BE2C (cell line): ENCODE data around the gene DAPK1.

Source experiments
- DNase-seq: peaks from one replicate; pipeline ENCODE4 v3.0.0-alpha.2; 2020
- H3K27me3 ChIP-seq: fragments of 250-450 bp; sonication (Bioruptor Pico); 2 replicates; pipeline ENCODE4 v1.5.1; 2020; ENCODE audit warnings: mild to moderate bottlenecking
- H3K36me3 ChIP-seq: fragments of 250-450 bp; sonication (Bioruptor Pico); 2 replicates; pipeline ENCODE4 v1.5.1; 2020; ENCODE audit warnings: mild to moderate bottlenecking
- H3K4me1 ChIP-seq: fragments of 250-450 bp; sonication (Bioruptor Pico); 2 replicates; pipeline ENCODE4 v1.5.1; 2020
- H3K4me3 ChIP-seq: 2 replicates; pipeline ENCODE4 v1.5.1; 2011; ENCODE audit warnings: low read depth, low read length
- H3K9me3 ChIP-seq: fragments of 250-450 bp; sonication (Bioruptor Pico); 2 replicates; pipeline ENCODE4 v1.5.1; 2020
- TF ChIP-seq, protein P1 (sequence below): IDR thresholded peaks from 2 replicates; pipeline ENCODE4 v1.5.1; 2012; ENCODE audit warnings: mild to moderate bottlenecking, low read depth, low read length

The DAPK1 gene

GRCh38 chr9:87731321-87731720 lies 233.7 kb downstream of the DAPK1 start:
- TF ChIP-seq, protein P1, sequence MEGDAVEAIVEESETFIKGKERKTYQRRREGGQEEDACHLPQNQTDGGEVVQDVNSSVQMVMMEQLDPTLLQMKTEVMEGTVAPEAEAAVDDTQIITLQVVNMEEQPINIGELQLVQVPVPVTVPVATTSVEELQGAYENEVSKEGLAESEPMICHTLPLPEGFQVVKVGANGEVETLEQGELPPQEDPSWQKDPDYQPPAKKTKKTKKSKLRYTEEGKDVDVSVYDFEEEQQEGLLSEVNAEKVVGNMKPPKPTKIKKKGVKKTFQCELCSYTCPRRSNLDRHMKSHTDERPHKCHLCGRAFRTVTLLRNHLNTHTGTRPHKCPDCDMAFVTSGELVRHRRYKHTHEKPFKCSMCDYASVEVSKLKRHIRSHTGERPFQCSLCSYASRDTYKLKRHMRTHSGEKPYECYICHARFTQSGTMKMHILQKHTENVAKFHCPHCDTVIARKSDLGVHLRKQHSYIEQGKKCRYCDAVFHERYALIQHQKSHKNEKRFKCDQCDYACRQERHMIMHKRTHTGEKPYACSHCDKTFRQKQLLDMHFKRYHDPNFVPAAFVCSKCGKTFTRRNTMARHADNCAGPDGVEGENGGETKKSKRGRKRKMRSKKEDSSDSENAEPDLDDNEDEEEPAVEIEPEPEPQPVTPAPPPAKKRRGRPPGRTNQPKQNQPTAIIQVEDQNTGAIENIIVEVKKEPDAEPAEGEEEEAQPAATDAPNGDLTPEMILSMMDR, result no peak
- H3K4me1 ChIP-seq, result no peaks in the 10 kb centered on the region
- no peaks in the 10 kb centered on the region for H3K9me3 ChIP-seq
- no peaks in the 10 kb centered on the region for H3K27me3 ChIP-seq
- no peak for DNase-seq
- no peak overlapping the region for H3K4me3 ChIP-seq
- peaks cover 7% of the 10 kb centered on the region; the same call in 1 of the 2 replicates for H3K36me3 ChIP-seq

DNA sequence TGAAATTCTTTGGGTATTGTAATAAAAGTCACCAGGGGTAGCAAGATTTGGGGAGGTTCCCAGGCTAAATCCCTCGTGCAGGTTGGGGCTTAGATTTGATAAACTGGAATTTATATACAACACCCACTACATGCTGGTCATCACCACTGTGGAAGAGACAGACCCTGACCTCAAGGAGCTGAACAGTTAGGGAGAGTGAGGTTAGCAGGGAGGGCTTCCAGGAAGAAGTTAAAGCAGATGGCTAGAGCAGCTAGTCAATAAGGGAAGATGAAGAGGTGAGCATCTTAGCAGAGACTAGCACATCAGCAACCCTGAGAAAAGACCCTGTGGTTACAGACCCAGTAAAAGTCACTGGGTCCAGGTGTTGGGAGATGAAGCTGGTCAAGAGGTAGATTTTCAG lies 234.7 kb downstream of the DAPK1 start:
- no peaks in the 10 kb centered on the region for H3K4me1 ChIP-seq
- no peak overlapping the region for H3K4me3 ChIP-seq
- H3K27me3 ChIP-seq, result no peaks in the 10 kb centered on the region
- TF ChIP-seq, protein P1, result no peak
- DNase-seq, result no peak
- peaks cover 7% of the 10 kb centered on the region; the same call in 1 of the 2 replicates for H3K36me3 ChIP-seq
- no peaks in the 10 kb centered on the region for H3K9me3 ChIP-seq

DNA sequence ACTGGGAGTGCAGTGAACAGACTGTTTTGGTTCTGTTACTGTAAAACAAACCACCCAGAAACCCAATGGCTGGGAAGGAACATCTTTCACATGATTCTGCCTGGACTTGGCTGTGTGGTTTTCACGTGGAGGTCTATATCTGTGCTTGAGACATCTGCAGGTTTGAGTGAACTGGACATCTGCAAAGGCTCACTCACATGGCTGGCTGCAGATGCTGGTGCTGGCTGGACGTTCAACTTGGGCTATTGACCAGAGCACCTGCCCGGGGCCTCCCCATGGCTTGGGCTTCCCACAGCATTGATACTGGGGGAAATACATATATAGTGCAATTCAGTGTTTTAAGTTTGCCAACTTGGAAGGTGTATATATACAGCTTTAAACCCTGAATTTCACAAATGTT lies 235.1 kb downstream of the DAPK1 start:
- Histone ChIP-seq H3K4me1 (no peaks in the 10 kb centered on the region), H3K36me3 (peaks cover 5% of the 10 kb centered on the region; the same call in 1 of the 2 replicates), H3K9me3 (no peaks in the 10 kb centered on the region), H3K4me3 (no peak overlapping the region), H3K27me3 (no peaks in the 10 kb centered on the region)
- no peak for DNase-seq
- TF ChIP-seq, protein P1, result no peak

GRCh38 chr9:87733273-87734052 lies 235.8 kb downstream of the DAPK1 start:
- TF ChIP-seq, protein P1, result no peak

GRCh38 chr9:87734106-87734505 lies 236.4 kb downstream of the DAPK1 start:
- Histone ChIP-seq H3K27me3 (no peaks in the 10 kb centered on the region), H3K4me1 (no peaks in the 10 kb centered on the region), H3K36me3 (no peaks in the 10 kb centered on the region), H3K4me3 (no peak overlapping the region), H3K9me3 (no peaks in the 10 kb centered on the region)
- no peak for DNase-seq
- TF ChIP-seq, protein P1, result no peak

More at GRCh38 chr9:87733273-87734052, 235.8 kb downstream of the DAPK1 start:
- Histone ChIP-seq H3K27me3 (no peaks in the 10 kb centered on the region), H3K4me3 (no peak overlapping the region), H3K4me1 (no peaks in the 10 kb centered on the region), H3K9me3 (no peaks in the 10 kb centered on the region), H3K36me3 (no peaks in the 10 kb centered on the region; the same call in 1 of the 2 replicates)
- no peak for DNase-seq

DNA sequence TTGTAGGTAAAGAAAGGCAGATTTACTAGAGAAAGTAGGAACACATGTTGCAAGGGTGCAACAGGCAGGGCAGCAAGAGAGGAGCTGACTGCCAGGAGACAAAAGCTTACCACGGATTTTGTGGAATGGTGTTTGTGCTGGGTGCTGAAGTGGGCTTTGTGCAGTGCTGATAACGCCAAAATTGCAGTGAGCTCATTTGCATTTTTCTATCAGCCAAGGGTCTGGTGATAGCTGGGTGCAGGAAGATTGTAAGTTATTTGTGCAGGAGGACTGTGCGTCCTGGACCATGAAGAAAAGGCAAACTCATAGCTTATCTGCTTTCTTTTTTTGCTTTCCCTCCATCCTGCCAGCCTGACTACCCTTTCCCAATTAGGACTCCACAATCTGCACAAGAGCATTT lies 241.9 kb downstream of the DAPK1 start:
- Histone ChIP-seq H3K9me3 (no peaks in the 10 kb centered on the region; the same call in 1 of the 2 replicates), H3K4me3 (no peak overlapping the region), H3K36me3 (no peaks in the 10 kb centered on the region), H3K27me3 (no peaks in the 10 kb centered on the region; the same call in 1 of the 2 replicates), H3K4me1 (no peaks in the 10 kb centered on the region)
- no peak for DNase-seq
- TF ChIP-seq, protein P1, result no peak
